GM18951 (cell line): ENCODE measurements around the gene SESN1.
"Not testable (repeated sequence)": the region's sequence is repeated elsewhere in the genome, so short reads cannot be mapped to it uniquely, and the experiment has no call there.

Source experiments
- POLR2A ChIP-seq: IDR thresholded peaks from 4 replicates; pipeline ENCODE4 v1.6.1; 2011; ENCODE audit warnings: mild to moderate bottlenecking; ENCODE audit not compliant: insufficient read length, insufficient read depth; ENCODE audit errors: extremely low read depth
- in situ Hi-C: fragments of 300-500 bp; cut with MboI; formaldehyde crosslinking; loops from one replicate; pipeline ENCODE4 v1.12.0; 2022; ENCODE audit warnings: low sequenced_read_pairs, mixed read lengths, inconsistent platforms; ENCODE audit not compliant: unreplicated experiment

SESN1 gene

GRCh38 chr6:109105681-109106080 is 11.0 kb upstream of the SESN1 start:
- in situ Hi-C loops = no loop called here
- TF ChIP-seq POLR2A = no peak

- in situ Hi-C loops = no loop called here
Observed at GRCh38 chr6:109104512-109104911, 9.9 kb upstream of the SESN1 start.

GRCh38 chr6:109103942-109104341 is 9.3 kb upstream of the SESN1 start:
- no peak for TF ChIP-seq POLR2A
- in situ Hi-C loops = no loop called here

More at GRCh38 chr6:109104512-109104911, 9.9 kb upstream of the SESN1 start:
- no peak for TF ChIP-seq POLR2A

- in situ Hi-C loops = no loop called here
Observed at GRCh38 chr6:109102762-109103161, 8.1 kb upstream of the SESN1 start.

GRCh38 chr6:109097661-109098060 is 3.0 kb upstream of the SESN1 start:
- TF ChIP-seq POLR2A = no peak
- in situ Hi-C loops = no loop called here

More at GRCh38 chr6:109102762-109103161, 8.1 kb upstream of the SESN1 start:
- TF ChIP-seq POLR2A = no peak

GRCh38 chr6:109096208-109096607 is 1.6 kb upstream of the SESN1 start:
- TF ChIP-seq POLR2A = no peak
- in situ Hi-C loops = no loop called here

- in situ Hi-C loops = no loop called here
- TF ChIP-seq POLR2A = no peak
Observed at GRCh38 chr6:109095835-109096084, 1.1 kb upstream of the SESN1 start.

GRCh38 chr6:109095036-109095834 is 589 bp upstream of the SESN1 start, which contains the start of gene CEP57L1:
CEP57L1 (plus strand) TSS chr6:109095507; CDS start chr6:109145222, 49,715 bp downstream.
- TF ChIP-seq POLR2A = peak; percentile 66
- in situ Hi-C loops = no loop called here

- in situ Hi-C loops = no loop called here
Observed at GRCh38 chr6:109093732-109094415, 772 bp downstream of the SESN1 start.

GRCh38 chr6:109092074-109092473 is 2.6 kb downstream of the SESN1 start:
- in situ Hi-C loops = no loop called here
- TF ChIP-seq POLR2A = no peak

More at GRCh38 chr6:109093732-109094415, 772 bp downstream of the SESN1 start:
- TF ChIP-seq POLR2A = no peak

- TF ChIP-seq POLR2A = no peak
- in situ Hi-C loops = no loop called here
Observed at GRCh38 chr6:109091314-109092024, 3.2 kb downstream of the SESN1 start.

GRCh38 chr6:109088995-109089394 is 5.7 kb downstream of the SESN1 start:
- no peak for TF ChIP-seq POLR2A
- in situ Hi-C loops = no loop called here

GRCh38 chr6:109087661-109088264 is 6.9 kb downstream of the SESN1 start:
- in situ Hi-C loops = no loop called here
- TF ChIP-seq POLR2A = no peak

GRCh38 chr6:109084146-109084545 is 10.5 kb downstream of the SESN1 start:
- in situ Hi-C loops = not testable (repeated sequence)
